Endothelial cell of umbilical vein (primary cell): ENCODE measurements around the gene PEX10. TPM values are rescaled to one million over a fixed set of nuclear protein-coding genes. Genes with fewer than 3 reads are reported as not detected.
A peak's percentile ranks its signal among the peaks of the same experiment; 100 is the strongest.

Experiments used
- BruUV-seq: library from RNA; stranded (reverse); fragments of 400-500 nt; replicated peaks from 2 replicates; lab custom pipeline; 2021; lab: Mats Ljungman, UMichigan
- CTCF ChIA-PET: fragments of 300-600, 350-600 bp; sonication (Branson Sonifier 250); formaldehyde crosslinking; loops from one replicate; lab custom pipeline; 2021; ENCODE audit warnings: antibody characterized with exemption, inconsistent platforms; lab: Charles Lee
- POLR2A ChIA-PET: fragments of 300-600, 350-600 bp; sonication (Branson Sonifier 250); formaldehyde crosslinking; loops from one replicate; lab custom pipeline; 2021; ENCODE audit warnings: antibody characterized with exemption, inconsistent platforms; lab: Charles Lee
- DNase-seq: peaks from one replicate; pipeline ENCODE4 v3.0.0-alpha.2; 2011; ENCODE audit warnings: low read depth, low spot score
- FAIRE-seq: peaks from 2 replicates; lab custom pipeline; 2011; peaks lifted over from hg19 to GRCh38; lab: Jason Lieb, UNC
- H2AFZ ChIP-seq: 2 replicates; pipeline ENCODE4 v1.6.0; 2012; ENCODE audit warnings: low read depth, low read length, control low read depth, inconsistent platforms
- H3K27ac ChIP-seq: 2 replicates; pipeline ENCODE4 v1.5.1; 2011; ENCODE audit warnings: low read depth, mild to moderate bottlenecking, control low read depth, low read length, moderate library complexity; ENCODE audit not compliant: insufficient read depth
- H3K27me3 ChIP-seq, 2 experiments: 2 replicates each; pipeline versions ENCODE4 v1.6.0 to v1.6.1; 2011; ENCODE audit warnings: low read length in 2 of 2, mixed read lengths in 1 of 2; ENCODE audit not compliant: control insufficient read depth in 2 of 2, insufficient read depth in 2 of 2
- H3K36me3 ChIP-seq, 2 experiments: 2 replicates in 1 of 2; 3 replicates in 1 of 2; pipeline ENCODE4 v1.5.1; 2011; ENCODE audit warnings: low read length in 2 of 2, mild to moderate bottlenecking in 1 of 2, moderate library complexity in 1 of 2; ENCODE audit not compliant: control insufficient read depth in 2 of 2, insufficient read depth in 2 of 2; ENCODE audit errors: extremely low read depth in 1 of 2
- H3K4me1 ChIP-seq: 3 replicates; pipeline ENCODE4 v1.5.1; 2011; ENCODE audit warnings: mild to moderate bottlenecking, low read length; ENCODE audit not compliant: control insufficient read depth, insufficient read depth; ENCODE audit errors: extremely low read depth
- H3K4me2 ChIP-seq: 2 replicates; pipeline ENCODE4 v1.6.1; 2011; ENCODE audit warnings: low read length, control low read depth, mixed read lengths; ENCODE audit not compliant: insufficient read depth
- H3K4me3 ChIP-seq, 3 experiments: fragments of 200-600 bp in 1 of 3; sonication (generic), shearing (Covaris generic) in 1 of 3; replicated peaks in 1 of 3; 2 replicates each; pipeline ENCODE4 v1.5.1; 2011 to 2016; ENCODE audit warnings: control low read depth in 3 of 3, low read length in 3 of 3, mild to moderate bottlenecking in 2 of 3, inconsistent platforms in 1 of 3, low read depth in 1 of 3, moderate library complexity in 1 of 3; ENCODE audit not compliant: insufficient read depth in 1 of 3
- H3K79me2 ChIP-seq: 2 replicates; pipeline ENCODE4 v1.6.0; 2012; ENCODE audit warnings: low read length, inconsistent platforms; ENCODE audit not compliant: control insufficient read depth, insufficient read depth
- H3K9ac ChIP-seq: replicated peaks from 2 replicates; pipeline ENCODE3; 2011; ENCODE audit warnings: low read length, control low read depth; ENCODE audit not compliant: insufficient read depth; ENCODE audit errors: extremely low read depth
- H3K9me1 ChIP-seq: replicated peaks from 3 replicates; pipeline ENCODE4 v1.6.0; 2011; ENCODE audit warnings: mild to moderate bottlenecking, low read length; ENCODE audit not compliant: control insufficient read depth, insufficient read depth; ENCODE audit errors: extremely low read depth
- H3K9me3 ChIP-seq: replicated peaks from 2 replicates; pipeline ENCODE4 v1.5.1; 2012; ENCODE audit warnings: low read length, inconsistent platforms; ENCODE audit not compliant: control insufficient read depth, insufficient read depth
- H4K20me1 ChIP-seq: replicated peaks from 2 replicates; pipeline ENCODE3; 2011; ENCODE audit warnings: mild to moderate bottlenecking, low read length; ENCODE audit not compliant: control insufficient read depth, insufficient read depth; ENCODE audit errors: extremely low read depth
- CTCF ChIP-seq, 2 donors: IDR thresholded peaks; 1 replicate in 1 of 2; 2 replicates in 1 of 2; pipeline ENCODE4 v1.5.1; 2011; ENCODE audit warnings: low read length in 2 of 2, mild to moderate bottlenecking in 2 of 2, moderate library complexity in 2 of 2, control low read depth in 1 of 2, inconsistent platforms in 1 of 2, low read depth in 1 of 2; ENCODE audit not compliant: insufficient read depth in 1 of 2; ENCODE audit errors: extremely low read depth in 1 of 2
- EZH2 ChIP-seq: IDR thresholded peaks from 2 replicates; pipeline ENCODE4 v1.6.1; 2012; ENCODE audit warnings: borderline replicate concordance, low read depth, mild to moderate bottlenecking, moderate library complexity, low read length, inconsistent platforms; ENCODE audit not compliant: severe bottlenecking
- FOS ChIP-seq: IDR thresholded peaks from 2 replicates; pipeline ENCODE4 v1.6.1; 2011; ENCODE audit warnings: mild to moderate bottlenecking, low read length, moderate library complexity, borderline replicate concordance; ENCODE audit not compliant: insufficient read depth
- GATA2 ChIP-seq: IDR thresholded peaks from 2 replicates; pipeline ENCODE4 v1.7.0; 2011; ENCODE audit warnings: low read depth, mild to moderate bottlenecking, moderate library complexity, mixed read lengths, low read length; ENCODE audit not compliant: insufficient read length, insufficient read depth
- JUN ChIP-seq: IDR thresholded peaks from 2 replicates; pipeline ENCODE4 v1.6.1; 2011; ENCODE audit warnings: borderline replicate concordance, low read depth; ENCODE audit not compliant: insufficient read length, insufficient read depth
- MAX ChIP-seq: IDR thresholded peaks from 2 replicates; pipeline ENCODE4 v1.6.1; 2011; ENCODE audit not compliant: insufficient read depth, insufficient read length
- MYC ChIP-seq: IDR thresholded peaks from one replicate; pipeline ENCODE4 v1.6.1; 2011; ENCODE audit warnings: mild to moderate bottlenecking, low read depth, low read length
- POLR2A ChIP-seq: IDR thresholded peaks from 2 replicates; pipeline ENCODE4 v1.6.1; 2012; ENCODE audit warnings: low read depth, mild to moderate bottlenecking, control low read depth, low read length
- POLR2AphosphoS5 ChIP-seq: IDR thresholded peaks from 2 replicates; pipeline ENCODE4 v1.6.1; 2012; ENCODE audit warnings: low read depth, mild to moderate bottlenecking, control low read depth, low read length, moderate library complexity; ENCODE audit not compliant: insufficient read depth
- dilution Hi-C: fragments of 300-500 bp; cut with MboI; formaldehyde crosslinking; loops from one replicate; pipeline ENCODE4 v1.15.0; 2019; ENCODE audit warnings: low sequenced_read_pairs; ENCODE audit not compliant: extremely low pct_ligation_motif_present
- intact Hi-C: fragments of 100-400 bp; cut with micrococcal nuclease; formaldehyde crosslinking; loops from one replicate; pipeline ENCODE4 v1.10.0; 2022
- polyA plus RNA-seq, 4 experiments: library from polyadenylated mRNA; depleted of rRNA in 3 of 4; stranded (reverse) in 3 of 4; unstranded in 1 of 4; fragments of >200 nt; gene quantifications; 2 replicates each; pipeline versions ENCODE4 v1.2.1 to v1.2.3, GENCODE V29; 2011 to 2012; ENCODE audit warnings: missing spikeins in 1 of 4
- total RNA-seq: library from RNA; stranded (reverse); gene quantifications from 2 replicates; pipeline ENCODE4 v1.2.3, GENCODE V29; 2021

The PEX10 gene
- total and polyA plus RNA-seq, 2 donors (not counting 3 experiments of a cell fraction or from before 2014, with no cell fraction given) = 25.1 to 26.7 TPM

DNA sequence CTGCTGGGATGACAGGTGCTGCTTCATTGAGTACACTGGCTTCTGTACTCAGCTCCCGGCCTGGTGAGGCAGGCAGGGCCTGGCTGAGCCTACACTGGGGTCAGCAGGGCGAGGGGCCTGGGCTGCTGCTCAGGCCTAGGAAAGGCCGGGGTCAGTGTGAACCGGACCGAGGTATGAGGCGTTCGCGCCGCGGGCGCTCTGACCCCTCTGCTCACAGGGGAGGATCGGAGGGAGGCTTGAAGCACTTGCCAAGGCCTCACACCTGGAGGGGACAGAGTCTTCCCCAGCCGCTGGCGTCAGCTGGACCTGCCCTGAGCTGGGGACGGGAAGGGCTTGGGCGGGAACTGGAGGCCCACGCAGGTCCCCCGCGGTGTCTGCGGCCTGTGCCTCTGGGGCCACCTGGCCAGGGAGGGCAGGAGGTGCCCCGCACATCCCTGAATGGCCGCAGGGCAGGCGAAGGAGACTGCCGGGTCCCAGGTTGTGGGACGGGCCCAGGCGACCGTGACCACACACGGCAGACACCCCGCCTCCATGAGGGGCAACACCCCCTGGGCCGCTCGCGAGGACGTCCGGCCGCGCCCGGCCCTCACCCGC is 466 bp downstream of the PEX10 start:
- H3K79me2 ChIP-seq = peaks cover 4% of the 10 kb centered on the region
- no peaks in the 10 kb centered on the region for H3K27me3 ChIP-seq
- no peak for TF ChIP-seq EZH2
- no peak for TF ChIP-seq GATA2
- no peak for TF ChIP-seq CTCF (IDR thresholded peaks at IDR 0.05; ENCODE audit: extremely low read depth in 1 of 2, insufficient read depth in 1 of 2, low read depth in 1 of 2, low read length in 2 of 2)
- TF ChIP-seq JUN = no peak
- no peak for TF ChIP-seq FOS
- no peak for TF ChIP-seq MAX
- no peak for TF ChIP-seq POLR2AphosphoS5
- TF ChIP-seq POLR2A = no peak
- no peak for TF ChIP-seq MYC
- peaks cover 2 to 13% of the 10 kb centered on the region in 2 experiments for H3K36me3 ChIP-seq
- ChIA-PET CTCF (interaction anchor here (1.9 kb wide), 1 partner anchor 136 kb away, joined by 9 read pairs; no protein-coding TSS in a partner anchor), POLR2A (no interaction called here)
- DNase-seq (no peak), FAIRE-seq (no peak)
- H3K4me1 ChIP-seq = peaks cover 10% of the 10 kb centered on the region
- H3K27ac ChIP-seq = peak overlapping the region; percentile 57
- H2AFZ ChIP-seq = peak overlapping the region; percentile 58
- no peaks in the 10 kb centered on the region for H3K9me3 ChIP-seq
- H3K4me3 ChIP-seq = peak overlapping the region; percentile 57 to 85 (median 71)
- TSS peak; percentile 69 for BruUV-seq
- peak overlapping the region; percentile 78 for H3K4me2 ChIP-seq
- no peaks in the 10 kb centered on the region for H4K20me1 ChIP-seq
- peak overlapping the region; percentile 78 for H3K9ac ChIP-seq
- intact Hi-C loops = loop anchor here (1.0 to 5.0 kb wide), 4 partner anchors 21 to 655 kb away; partner anchors contain the start of genes MORN1, PRDM16 and RER1
- dilution Hi-C loops = no loop called here
- H3K9me1 ChIP-seq = no peaks in the 10 kb centered on the region
